ENCODE measurements around the gene SAA1.
"Not testable (repeated sequence)": the region's sequence is repeated elsewhere in the genome, so short reads cannot be mapped to it uniquely, and the experiment has no call there.

Gene SAA1

DNA sequence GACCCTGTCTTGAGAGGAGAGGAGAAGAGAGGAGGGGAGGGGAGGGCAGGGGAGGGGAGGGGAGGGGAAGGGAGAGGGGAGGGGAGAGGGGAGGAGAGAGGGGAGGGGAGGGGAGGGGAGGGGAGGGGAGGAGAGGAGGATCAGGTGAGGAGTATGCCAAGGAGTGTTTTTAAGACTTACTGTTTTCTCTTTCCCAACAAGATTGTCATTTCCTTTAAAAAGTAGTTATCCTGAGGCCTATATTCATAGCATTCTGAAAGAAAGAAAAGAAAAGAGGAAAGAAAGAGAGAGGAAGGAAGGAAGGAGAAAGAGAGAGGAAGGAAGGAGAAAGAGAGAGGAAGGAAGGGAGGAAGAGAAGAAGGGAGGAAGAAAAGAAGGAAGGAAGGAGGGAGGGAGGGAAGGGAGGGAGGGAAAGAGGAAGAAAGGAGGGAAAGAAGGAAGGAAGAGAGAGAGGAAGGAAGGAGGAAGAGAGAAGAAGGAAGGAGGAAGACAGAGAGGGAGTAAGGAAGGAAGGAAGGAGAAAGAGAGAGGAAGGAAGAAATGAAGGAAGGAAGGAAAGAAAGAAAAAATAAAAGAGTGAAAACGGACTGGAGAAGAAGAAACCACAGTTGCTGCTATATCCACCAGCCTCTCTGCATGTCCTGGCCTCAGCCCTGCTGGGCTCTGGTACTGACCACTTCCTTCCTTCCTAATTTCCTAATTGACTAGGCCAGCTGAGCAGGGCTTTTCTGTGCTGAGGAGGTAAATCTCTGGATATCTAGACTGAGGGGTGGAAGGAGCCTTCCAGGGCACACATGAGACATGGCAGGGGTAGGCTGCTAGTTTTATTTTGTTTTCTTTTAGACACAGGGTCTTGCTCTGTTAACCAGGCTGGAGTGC, 1.1 kb upstream of the SAA1 start:
- TF ChIP-seq ZFX (IDR thresholded peaks at IDR 0.05): no peak
- TF ChIP-seq, protein P1, sequence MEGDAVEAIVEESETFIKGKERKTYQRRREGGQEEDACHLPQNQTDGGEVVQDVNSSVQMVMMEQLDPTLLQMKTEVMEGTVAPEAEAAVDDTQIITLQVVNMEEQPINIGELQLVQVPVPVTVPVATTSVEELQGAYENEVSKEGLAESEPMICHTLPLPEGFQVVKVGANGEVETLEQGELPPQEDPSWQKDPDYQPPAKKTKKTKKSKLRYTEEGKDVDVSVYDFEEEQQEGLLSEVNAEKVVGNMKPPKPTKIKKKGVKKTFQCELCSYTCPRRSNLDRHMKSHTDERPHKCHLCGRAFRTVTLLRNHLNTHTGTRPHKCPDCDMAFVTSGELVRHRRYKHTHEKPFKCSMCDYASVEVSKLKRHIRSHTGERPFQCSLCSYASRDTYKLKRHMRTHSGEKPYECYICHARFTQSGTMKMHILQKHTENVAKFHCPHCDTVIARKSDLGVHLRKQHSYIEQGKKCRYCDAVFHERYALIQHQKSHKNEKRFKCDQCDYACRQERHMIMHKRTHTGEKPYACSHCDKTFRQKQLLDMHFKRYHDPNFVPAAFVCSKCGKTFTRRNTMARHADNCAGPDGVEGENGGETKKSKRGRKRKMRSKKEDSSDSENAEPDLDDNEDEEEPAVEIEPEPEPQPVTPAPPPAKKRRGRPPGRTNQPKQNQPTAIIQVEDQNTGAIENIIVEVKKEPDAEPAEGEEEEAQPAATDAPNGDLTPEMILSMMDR (conservative IDR thresholded peaks at IDR 0.05): no peak
- H3K27ac ChIP-seq: no peak overlapping the region

GRCh38 chr11:18267335-18268133, 1.5 kb downstream of the SAA1 start:
- not testable (repeated sequence) for H3K27ac ChIP-seq

GRCh38 chr11:18269252-18269651, 3.2 kb downstream of the SAA1 start:
- not testable (repeated sequence) for H3K27ac ChIP-seq

GRCh38 chr11:18270102-18270501, 4.0 kb downstream of the SAA1 start:
- H3K27ac ChIP-seq: no peak overlapping the region
- TF ChIP-seq, protein P1 (conservative IDR thresholded peaks at IDR 0.05): no peak
- TF ChIP-seq ZFX (IDR thresholded peaks at IDR 0.05): no peak

- no peak for TF ChIP-seq ZFX (IDR thresholded peaks at IDR 0.05)
- TF ChIP-seq, protein P1 (conservative IDR thresholded peaks at IDR 0.05): no peak
Observed at GRCh38 chr11:18271206-18271605, 5.1 kb downstream of the SAA1 start.

DNA sequence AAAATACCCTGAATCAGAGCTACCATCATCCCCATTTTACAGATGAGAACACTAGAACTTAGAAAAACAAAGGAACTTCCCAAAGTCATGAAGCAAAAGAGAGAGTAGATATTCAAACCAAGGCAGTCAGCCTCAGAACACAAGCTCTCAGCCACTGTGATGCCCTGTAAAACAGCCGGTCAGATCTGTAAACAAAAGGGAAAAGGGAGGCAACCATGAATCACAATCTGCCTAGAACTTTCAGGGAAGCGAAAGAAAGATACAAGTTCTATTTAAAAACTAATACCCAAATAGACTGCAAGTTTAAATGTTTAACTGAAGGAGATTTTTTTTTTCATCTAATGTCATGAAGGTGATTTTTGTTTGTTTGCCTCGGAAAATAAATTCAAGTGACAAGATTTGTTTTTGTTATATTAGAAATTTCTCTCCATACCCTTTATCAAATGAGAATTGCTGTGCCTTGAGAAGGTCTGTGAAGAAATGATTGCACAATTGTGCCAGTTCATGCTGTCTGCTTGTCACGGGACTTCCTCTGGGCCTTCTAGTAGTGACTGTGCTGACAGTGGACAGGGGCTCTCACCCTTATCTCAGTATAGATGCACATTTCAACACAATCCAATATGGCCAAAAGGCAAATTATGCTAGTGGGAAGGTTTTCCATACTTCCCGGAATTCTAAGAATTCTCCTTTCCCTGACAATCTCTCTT, 11.7 kb downstream of the SAA1 start:
- TF ChIP-seq ZFX (IDR thresholded peaks at IDR 0.05): no peak
- TF ChIP-seq, protein P1 (conservative IDR thresholded peaks at IDR 0.05): no peak

More at GRCh38 chr11:18271206-18271605, 5.1 kb downstream of the SAA1 start:
- no peak overlapping the region for H3K27ac ChIP-seq

GRCh38 chr11:18280438-18281045, 14.5 kb downstream of the SAA1 start:
- TF ChIP-seq, protein P1 (conservative IDR thresholded peaks at IDR 0.05): no peak
- no peak for TF ChIP-seq ZFX (IDR thresholded peaks at IDR 0.05)
- no peak overlapping the region for H3K27ac ChIP-seq

More for the DNA sequence above, 11.7 kb downstream of the SAA1 start:
- no peak overlapping the region for H3K27ac ChIP-seq

Data from C4-2B (cell line).